Measurements from ENCODE around the gene MACROD2.

- TF ChIP-seq TCF4 (CRISPR knock-in tag; IDR thresholded peaks at IDR 0.05; ENCODE audit: borderline replicate concordance) (no peak), ARNTL (CRISPR knock-in tag; IDR thresholded peaks at IDR 0.05; ENCODE audit: borderline replicate concordance, low read depth) (no peak), ZNF70 (CRISPR knock-in tag; IDR thresholded peaks at IDR 0.05) (no peak), ZFP3 (CRISPR knock-in tag; IDR thresholded peaks at IDR 0.05) (no peak), RARB (CRISPR knock-in tag; IDR thresholded peaks at IDR 0.05) (no peak), OSR1 (CRISPR knock-in tag; IDR thresholded peaks at IDR 0.05) (no peak), CSDC2 (CRISPR knock-in tag; IDR thresholded peaks at IDR 0.05) (no peak), ZFP30 (CRISPR knock-in tag; IDR thresholded peaks at IDR 0.05) (no peak), SNAI2 (CRISPR knock-in tag; IDR thresholded peaks at IDR 0.05) (no peak), ZNF565 (CRISPR knock-in tag; conservative IDR thresholded peaks at IDR 0.05; ENCODE audit: low read depth) (no peak)
- TF ChIP-seq, protein P1, sequence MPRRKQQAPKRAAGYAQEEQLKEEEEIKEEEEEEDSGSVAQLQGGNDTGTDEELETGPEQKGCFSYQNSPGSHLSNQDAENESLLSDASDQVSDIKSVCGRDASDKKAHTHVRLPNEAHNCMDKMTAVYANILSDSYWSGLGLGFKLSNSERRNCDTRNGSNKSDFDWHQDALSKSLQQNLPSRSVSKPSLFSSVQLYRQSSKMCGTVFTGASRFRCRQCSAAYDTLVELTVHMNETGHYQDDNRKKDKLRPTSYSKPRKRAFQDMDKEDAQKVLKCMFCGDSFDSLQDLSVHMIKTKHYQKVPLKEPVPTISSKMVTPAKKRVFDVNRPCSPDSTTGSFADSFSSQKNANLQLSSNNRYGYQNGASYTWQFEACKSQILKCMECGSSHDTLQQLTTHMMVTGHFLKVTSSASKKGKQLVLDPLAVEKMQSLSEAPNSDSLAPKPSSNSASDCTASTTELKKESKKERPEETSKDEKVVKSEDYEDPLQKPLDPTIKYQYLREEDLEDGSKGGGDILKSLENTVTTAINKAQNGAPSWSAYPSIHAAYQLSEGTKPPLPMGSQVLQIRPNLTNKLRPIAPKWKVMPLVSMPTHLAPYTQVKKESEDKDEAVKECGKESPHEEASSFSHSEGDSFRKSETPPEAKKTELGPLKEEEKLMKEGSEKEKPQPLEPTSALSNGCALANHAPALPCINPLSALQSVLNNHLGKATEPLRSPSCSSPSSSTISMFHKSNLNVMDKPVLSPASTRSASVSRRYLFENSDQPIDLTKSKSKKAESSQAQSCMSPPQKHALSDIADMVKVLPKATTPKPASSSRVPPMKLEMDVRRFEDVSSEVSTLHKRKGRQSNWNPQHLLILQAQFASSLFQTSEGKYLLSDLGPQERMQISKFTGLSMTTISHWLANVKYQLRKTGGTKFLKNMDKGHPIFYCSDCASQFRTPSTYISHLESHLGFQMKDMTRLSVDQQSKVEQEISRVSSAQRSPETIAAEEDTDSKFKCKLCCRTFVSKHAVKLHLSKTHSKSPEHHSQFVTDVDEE (CRISPR knock-in tag; IDR thresholded peaks at IDR 0.05) = no peak
- TF ChIP-seq, protein P2, sequence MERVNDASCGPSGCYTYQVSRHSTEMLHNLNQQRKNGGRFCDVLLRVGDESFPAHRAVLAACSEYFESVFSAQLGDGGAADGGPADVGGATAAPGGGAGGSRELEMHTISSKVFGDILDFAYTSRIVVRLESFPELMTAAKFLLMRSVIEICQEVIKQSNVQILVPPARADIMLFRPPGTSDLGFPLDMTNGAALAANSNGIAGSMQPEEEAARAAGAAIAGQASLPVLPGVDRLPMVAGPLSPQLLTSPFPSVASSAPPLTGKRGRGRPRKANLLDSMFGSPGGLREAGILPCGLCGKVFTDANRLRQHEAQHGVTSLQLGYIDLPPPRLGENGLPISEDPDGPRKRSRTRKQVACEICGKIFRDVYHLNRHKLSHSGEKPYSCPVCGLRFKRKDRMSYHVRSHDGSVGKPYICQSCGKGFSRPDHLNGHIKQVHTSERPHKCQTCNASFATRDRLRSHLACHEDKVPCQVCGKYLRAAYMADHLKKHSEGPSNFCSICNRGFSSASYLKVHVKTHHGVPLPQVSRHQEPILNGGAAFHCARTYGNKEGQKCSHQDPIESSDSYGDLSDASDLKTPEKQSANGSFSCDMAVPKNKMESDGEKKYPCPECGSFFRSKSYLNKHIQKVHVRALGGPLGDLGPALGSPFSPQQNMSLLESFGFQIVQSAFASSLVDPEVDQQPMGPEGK (CRISPR knock-in tag; IDR thresholded peaks at IDR 0.05; ENCODE audit: borderline replicate concordance) = no peak
Measured at GRCh38 chr20:15498926-15499325, 1503.6 kb downstream of the MACROD2 start.
